Jurkat, Clone E6-1 (cell line): Measurements from ENCODE around the gene IL6.
"Not testable (repeated sequence)": the region's sequence is repeated elsewhere in the genome, so short reads cannot be mapped to it uniquely, and the experiment has no call there.

Source experiments
- DNase-seq: peaks from one replicate; pipeline ENCODE4 v3.0.0-alpha.2; 2011; ENCODE audit warnings: low read depth, low spot score
- H3K4me3 ChIP-seq: 2 replicates; pipeline ENCODE4 v1.5.1; 2011; ENCODE audit warnings: mild to moderate bottlenecking, low read length, control low read depth, moderate library complexity

The IL6 gene

DNA sequence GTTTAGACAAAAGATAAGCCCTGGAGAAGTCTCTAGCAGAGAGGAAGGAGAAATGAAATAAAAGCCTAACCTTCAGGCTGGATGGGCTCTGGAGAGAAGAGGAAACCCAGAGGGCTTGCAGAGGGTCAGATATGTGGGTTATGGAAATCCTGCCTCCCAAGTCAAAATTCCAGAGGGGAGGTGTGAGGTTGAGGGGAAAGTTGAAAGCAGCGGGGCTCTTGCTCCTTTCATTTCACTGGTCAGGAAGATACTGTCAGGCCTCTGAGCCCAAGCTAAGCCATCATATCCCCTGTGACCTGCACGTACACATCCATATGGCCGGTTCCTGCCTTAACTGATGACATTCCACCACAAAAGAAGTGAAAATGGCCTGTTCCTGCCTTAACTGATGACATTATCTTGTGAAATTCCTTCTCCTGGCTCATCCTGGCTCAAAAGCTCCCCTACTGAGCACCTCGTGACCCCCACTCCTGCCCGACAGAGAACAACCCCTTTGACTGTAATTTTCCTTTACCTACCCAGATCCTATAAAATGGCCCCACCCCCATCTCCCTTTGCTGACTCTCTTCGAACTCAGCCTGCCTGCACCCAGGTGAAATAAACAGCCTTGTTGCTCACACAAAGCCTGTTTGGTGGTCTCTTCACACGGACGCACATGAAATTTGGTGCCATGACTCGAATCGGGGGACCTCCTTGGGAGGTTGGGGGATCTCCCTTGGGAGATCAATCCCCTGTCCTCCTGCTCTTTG, 23.7 kb upstream of the IL6 start:
- H3K4me3 ChIP-seq, DNase-seq: not testable (repeated sequence)

DNA sequence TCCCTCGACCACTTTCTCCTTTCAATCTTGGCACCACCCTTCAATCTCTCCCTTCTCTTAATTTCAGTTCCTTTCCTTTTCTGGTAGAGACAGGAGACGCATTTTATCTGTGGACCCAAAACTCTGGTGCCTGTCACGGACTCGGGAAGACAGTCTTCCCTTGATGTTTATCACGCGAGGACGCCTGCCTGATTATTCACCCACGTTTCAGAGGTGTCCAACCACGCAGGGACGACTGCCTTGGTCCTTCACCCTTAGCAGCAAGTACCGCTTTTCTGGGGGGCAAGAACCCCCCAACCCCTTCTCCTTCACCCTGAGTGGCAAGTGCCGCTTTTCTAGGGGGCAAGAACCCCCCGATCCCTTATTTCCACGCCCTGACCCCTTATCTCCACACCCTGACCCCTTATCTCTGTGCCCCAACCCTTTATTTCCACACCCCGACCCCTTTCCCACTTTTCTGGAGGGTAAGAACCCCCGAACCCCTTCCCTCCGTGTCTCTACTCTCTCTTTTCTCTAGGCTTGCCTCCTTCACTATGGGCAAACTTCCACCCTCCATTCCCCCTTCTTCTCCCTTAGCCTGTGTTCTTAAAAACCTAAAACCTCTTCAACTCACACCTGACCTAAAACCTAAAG, 22.9 kb upstream of the IL6 start:
- not testable (repeated sequence) for H3K4me3 ChIP-seq, DNase-seq

DNA sequence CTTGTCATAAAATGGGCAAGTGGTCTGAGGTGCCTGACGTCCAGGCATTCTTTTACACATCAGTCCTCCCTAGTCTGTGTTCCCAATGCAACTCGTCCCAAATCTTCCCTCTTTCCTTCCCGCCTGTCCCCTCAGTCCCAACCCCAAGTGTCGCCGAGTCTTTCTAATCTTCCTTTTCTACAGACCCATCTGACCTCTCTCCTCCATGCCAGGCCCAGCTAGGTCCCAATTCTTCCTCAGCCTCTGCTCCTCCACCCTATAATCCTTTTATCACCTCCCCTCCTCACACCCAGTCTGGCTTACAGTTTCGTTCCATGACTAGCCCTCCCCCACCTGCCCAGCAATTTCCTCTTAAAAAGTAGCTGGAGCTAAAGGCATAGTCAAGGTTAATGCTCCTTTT, 22.3 kb upstream of the IL6 start:
- H3K4me3 ChIP-seq, DNase-seq: not testable (repeated sequence)

DNA sequence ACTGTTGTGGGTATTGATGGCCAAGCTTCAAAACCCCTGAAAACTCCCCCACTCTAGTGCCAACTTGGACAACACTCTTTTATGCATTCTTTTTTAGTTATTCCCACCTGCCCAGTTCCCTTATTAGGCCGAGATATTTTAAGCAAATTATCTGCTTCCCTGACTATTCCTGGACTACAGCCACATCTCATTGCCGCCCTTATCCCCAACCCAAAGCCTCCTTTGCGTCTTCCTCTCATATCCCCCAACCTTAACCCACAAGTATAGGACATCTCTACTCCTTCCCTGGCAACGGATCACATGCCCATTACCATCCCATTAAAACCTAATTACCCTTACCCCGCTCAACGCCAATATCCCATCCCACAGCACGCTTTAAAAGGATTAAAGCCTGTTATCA, 21.1 kb upstream of the IL6 start:
- DNase-seq = not testable (repeated sequence)

DNA sequence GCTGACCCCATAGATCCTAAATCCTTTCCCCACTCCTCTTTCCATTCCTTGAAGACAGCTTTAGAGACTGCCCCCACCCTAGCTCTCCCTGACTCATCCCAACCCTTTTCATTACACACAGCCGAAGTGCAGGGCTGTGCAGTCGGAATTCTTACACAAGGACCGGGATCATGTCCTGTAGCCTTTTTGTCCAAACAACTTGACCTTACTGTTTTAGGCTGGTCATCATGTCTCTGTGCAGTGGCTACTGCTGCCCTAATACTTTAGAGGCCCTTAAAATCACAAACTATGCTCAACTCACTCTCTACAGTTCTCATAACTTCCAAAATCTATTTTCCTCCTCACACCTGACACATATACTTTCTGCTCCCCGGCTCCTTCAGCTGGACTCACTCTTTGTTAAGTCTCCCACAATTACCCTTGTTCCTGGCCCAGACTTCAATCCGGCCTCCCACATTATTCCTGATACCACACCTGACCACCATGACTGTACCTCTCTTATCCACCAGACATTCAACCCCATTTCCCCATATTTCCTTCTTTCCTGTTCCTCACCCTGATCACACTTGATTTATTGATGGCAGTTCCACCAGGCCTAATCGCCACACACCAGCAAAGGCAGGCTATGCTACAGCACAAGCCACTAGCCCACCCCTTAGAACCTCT, 19.8 kb upstream of the IL6 start:
- not testable (repeated sequence) for DNase-seq, H3K4me3 ChIP-seq

More for the DNA sequence above, 21.1 kb upstream of the IL6 start:
- not testable (repeated sequence) for H3K4me3 ChIP-seq

DNA sequence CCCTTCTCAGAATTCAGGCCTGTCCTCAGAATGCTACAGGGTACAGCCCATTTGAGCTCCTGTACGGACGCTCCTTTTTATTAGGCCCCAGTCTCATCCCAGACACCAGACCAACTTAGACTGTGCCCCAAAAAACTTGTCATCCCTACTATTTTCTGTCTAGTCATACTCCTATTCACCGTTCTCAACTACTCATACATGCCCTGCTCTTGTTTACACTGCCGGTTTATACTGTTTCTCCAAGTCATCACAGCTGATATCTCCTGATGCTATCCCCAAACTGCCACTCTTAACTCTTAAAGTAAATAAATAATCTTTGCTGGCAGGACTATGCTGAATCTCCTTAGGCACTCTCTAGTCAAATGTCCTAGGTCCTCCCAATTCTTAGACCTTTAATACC, 18.8 kb upstream of the IL6 start:
- not testable (repeated sequence) for H3K4me3 ChIP-seq, DNase-seq

DNA sequence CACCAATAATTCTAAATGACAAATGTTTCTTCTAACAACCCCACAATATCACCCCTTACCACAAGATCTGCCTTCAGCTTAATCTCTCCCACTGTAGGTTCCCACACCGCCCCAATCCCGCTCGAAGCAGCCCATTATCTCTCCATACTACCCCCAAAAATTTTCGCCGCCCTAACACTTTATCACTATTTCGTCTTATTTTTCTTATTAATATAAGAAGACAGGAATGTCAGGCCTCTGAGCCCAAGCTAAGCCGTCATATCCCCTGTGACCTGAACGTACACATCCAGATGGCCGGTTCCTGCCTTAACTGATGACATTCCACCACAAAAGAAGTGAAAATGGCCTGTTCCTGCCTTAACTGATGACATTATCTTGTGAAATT, 18.3 kb upstream of the IL6 start:
- not testable (repeated sequence) for H3K4me3 ChIP-seq

DNA sequence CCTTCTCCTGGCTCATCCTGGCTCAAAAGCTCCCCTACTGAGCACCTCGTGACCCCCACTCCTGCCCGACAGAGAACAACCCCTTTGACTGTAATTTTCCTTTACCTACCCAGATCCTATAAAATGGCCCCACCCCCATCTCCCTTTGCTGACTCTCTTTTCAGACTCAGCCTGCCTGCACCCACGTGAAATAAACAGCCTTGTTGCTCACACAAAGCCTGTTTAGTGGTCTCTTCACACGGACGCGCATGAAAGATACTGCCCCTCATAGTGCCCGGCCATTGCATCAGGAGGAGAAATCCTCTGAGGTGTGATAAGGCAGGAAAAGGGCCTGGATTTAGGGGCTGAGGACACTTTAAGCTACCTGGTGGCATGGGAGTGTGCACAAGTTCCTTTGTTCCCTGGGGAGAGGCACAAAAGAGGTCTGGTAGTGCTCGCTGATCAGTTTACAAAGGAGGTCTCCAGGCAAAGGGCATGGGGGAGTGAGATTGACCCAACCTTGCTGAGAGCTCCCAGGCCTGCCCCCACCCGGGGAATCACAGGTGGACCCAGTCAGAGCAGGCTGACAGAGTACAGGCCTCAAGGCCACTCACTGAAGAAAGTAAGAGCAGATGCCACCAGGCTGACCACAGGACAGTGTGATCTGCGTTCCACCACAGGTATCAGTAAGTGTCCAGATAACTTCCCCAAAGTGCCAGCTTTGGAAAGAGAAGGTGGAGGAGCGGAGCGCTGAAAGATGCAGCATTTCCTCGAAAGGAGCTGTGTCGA, 17.8 kb upstream of the IL6 start:
- not testable (repeated sequence) for H3K4me3 ChIP-seq

More for the DNA sequence above, 18.3 kb upstream of the IL6 start:
- DNase-seq = not testable (repeated sequence)

DNA sequence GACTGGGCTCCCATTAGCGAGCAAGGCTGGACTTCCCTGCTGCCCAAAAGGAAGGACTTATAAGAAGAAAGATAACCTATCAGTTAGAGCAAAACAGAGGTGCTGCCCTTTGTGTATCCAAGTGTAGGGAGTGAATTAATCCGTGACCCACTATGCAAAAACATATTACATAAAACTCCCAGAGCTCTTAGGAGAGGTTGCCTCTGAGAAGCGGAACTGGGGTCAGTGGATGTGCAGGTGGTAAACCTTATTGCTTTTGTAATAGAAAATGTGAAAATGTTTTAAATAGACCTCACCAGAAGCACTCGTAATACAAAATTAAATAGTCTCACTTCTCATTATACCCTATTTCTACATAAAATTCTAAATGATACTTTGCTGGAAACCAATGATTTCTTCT, 17.1 kb upstream of the IL6 start:
- no peak overlapping the region for H3K4me3 ChIP-seq
- DNase-seq = no peak

More for the DNA sequence above, 17.8 kb upstream of the IL6 start:
- not testable (repeated sequence) for DNase-seq

DNA sequence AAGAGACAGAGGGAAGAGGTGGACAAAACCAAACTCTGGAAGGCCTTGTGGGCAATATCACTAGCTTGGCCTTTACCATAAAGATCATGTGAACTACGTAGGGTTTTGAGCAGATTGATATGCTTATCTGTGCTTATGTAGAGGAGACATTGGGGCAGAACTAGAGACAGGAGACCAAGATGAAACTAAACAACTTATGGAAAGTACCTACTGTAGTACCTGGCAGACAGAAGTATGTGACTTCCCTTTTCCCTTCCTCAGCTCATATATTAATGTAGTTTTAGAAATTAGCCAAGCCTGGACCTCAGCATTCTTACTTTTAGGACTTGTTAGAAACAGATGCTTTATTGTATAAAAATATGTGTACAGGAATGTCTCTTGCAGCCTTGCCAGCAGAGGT, 14.0 kb upstream of the IL6 start:
- H3K4me3 ChIP-seq = no peak overlapping the region
- DNase-seq = no peak

DNA sequence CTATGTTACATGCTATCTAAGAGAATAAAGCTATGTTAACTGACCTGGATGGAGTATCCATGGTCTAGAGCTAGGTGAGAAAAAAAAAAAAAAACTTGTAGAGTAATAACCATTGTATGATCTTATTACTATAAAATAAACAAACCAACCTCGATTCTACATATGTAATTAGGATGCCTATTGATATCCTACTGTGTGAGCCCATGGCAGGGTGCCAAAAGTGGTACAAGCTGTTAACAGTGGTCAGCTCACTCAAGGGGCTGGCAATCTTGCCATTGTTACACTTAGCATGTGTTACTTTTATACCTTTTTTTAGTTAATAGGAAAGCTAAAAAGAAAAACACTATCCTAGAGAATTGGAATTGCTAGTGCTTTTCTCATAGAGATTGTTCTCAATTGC, 13.5 kb upstream of the IL6 start:
- H3K4me3 ChIP-seq = no peak overlapping the region
- no peak for DNase-seq

DNA sequence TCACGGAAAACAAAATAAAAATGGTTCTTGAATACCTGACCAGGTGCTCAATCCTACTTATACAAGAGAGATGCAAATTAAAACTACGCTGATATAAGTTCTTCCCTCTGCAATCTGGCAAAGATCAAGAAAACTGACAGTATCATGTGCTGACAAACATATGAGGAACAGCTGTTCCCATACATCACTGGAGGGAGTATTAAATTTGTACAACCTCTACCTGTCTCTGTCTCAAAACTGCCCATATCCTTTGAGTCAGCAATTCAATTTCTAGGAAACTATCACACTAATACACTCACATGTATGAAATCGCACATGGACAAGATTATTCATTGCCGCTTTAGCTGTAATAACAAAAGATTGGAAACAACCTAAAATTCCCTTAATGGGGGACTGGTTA, 11.0 kb upstream of the IL6 start:
- no peak overlapping the region for H3K4me3 ChIP-seq
- no peak for DNase-seq

DNA sequence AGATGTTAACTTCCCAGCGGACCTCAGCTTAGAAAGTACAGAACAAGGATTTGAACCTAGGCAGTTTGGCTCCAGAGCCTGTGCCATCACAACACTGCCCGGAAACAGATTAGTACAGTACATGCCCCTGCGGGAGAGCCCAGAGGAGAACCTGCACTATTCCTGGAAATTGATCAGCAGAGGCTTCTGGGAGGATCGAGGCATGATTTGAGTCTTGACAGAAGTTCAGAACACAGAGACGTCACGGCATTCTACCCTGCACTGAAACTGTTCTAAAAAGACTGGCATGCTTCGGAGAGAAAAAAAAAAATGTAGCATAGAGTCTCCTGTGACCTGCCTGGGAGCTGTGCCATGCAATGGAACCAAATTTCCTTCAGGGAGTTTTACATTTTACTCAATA, 9.2 kb upstream of the IL6 start:
- H3K4me3 ChIP-seq = no peak overlapping the region
- DNase-seq = no peak

DNA sequence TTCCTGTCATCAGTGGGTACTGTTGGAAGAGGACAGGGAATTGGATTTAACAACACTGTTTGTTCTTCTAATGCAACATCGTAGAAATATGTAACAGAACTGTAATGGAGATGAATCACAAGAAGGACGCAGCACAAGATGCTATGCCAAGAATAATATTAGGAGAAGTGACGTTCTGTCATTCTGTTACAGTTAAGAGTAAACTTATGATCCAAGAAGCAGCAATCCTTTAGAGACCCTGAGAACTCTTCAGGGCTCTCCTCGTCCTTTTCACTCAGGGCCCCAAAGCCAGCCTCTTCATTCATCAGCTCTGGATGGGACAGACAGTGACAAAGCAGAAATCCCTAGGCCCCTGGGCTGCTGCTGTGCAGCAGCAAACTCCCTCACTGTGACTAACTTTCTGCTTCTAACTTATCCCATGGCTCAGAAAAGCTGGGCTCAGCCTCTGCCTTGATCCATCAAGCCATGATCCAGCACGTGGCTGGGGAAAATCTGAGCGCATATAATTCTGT, 8.7 kb upstream of the IL6 start:
- no peak for DNase-seq
- H3K4me3 ChIP-seq = no peak overlapping the region

DNA sequence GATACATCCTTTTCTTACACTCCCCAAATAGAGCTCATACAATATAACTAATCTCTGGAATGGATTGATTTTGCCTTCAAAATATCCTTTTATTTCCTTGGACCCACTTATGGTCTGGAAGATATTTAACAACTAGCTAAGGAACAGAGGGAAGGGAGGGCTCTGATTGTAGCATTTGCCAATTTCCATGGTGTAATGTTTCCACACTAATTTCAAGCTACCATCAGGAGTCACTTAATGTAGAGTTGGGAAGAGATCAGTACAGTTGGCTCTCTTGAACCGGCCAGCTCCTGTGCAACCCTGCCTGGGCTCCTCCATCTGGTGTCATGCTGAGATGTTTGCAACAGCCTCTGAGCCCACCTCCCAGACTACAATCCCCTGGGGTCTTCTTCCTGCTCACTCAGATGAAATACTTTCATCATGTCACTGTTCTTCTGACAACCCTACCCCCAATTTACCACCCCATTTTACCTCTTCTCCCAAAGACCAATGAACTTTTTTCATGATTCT, 8.0 kb upstream of the IL6 start:
- no peak overlapping the region for H3K4me3 ChIP-seq
- no peak for DNase-seq

DNA sequence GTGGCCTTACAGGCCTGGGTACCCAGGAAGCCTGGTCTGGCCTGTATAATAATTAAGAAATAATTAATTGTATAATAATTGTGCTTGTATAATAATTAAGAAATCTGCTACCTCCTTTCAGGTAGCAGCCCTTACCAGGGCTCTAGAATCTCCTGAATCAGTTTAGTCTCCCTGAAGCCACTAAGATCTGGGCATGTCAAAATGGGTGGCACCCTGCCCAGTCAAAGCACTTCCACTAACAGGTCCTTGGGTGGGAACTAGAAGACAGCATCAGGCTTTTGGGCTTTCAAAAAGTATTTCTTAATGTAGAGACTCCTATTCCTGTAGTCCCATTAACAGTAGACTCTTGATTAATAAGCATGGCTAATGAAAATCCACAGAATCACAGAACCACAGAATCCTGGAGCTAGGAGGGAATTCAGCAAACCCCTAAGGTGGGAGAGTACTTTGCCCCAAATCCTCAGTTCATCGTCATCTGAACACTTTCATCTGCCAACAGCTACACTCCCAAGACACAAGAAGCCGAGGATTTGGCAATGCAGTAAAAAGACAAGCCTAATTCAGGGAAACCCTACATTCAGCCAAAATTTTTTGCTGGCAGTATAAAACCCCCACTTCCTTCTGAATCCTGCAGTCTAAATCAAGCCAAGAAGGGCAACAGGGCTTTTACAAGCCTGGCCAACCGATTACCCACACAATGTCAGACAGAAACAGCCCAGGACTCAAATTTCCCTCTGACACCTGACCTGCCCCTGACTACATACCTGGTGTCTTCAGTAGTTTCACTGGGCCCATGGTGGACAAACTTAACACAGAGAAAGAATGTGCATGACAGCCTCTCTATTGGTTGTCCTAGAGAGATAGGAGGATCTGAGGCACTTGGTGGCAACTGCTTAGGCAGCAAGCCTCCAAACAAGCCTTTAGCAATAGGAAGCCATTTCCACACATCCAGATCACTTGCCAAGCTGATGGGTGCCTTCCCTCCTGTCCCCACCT, 5.9 kb upstream of the IL6 start:
- no peak overlapping the region for H3K4me3 ChIP-seq
- no peak for DNase-seq

DNA sequence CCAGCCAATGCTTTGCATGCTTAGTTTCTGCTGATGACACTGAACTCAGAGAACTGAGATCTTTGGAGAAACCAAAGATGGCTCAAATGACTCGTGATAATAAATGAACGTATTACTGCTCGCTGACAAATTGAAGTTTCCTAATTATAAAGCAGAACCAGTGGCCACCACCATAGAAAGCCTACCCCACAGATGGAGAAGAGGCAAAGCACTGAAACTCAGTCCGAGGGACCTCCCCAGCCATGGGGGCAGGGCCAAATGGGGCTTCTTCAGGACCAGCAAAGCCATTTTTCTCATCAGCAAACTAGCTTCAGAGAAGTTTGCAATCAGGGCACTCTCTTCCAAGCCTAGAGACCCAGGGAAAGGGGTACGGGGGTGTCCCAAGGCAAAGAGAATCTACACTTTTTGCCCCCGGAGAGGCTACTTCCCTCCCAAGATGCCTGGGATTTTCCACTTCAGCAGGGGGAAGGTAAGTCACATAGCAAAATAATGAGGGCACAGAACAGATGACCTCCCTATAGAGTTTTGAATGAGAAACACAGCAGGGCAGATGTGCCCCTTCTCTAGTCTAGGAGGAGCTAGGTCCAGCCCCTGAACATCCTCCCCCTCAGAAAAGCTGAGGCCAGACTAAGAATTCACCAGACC, 4.3 kb upstream of the IL6 start:
- no peak overlapping the region for H3K4me3 ChIP-seq
- no peak for DNase-seq

DNA sequence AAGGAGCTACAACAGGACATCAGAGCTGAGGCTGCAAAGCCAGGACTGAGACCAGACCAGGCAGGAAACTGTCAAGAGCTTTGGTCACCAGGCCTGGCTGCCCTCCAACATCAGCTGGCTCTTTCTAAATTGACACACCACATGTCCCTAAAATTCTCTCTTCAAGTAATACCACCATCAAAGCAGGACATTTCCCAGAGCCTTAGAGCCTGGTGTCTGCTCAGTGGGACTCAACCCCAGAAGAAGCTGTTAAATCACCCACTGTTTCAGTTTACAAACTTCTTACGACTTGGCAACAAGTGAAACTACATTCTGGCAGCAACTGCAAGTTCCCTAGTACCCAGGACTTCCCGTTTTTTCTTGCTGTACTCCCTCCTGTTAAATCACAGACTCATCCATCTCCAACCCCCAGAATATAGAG, 3.8 kb upstream of the IL6 start:
- no peak overlapping the region for H3K4me3 ChIP-seq
- DNase-seq = no peak
